Left lung (tissue), 10 donors: ENCODE measurements around the gene CSF1. TPM values are rescaled to one million over a fixed set of nuclear protein-coding genes. Genes with fewer than 3 reads are reported as not detected.

Experiments
- ATAC-seq: fragments of 200-7000 bp; cut with Tn5 transposase; one replicate; pipeline ENCODE4 v1.9.1; 2020; ENCODE audit warnings: moderate library complexity
- DNase-seq, 4 donors: peaks; one replicate each; pipeline ENCODE4 v3.0.0-alpha.2; 2013 to 2020
- H3K27ac ChIP-seq, 2 donors: fragments of 200-600 bp; sonication (generic) in 1 of 2; one replicate each; pipeline versions ENCODE4 v1.5.0 to v1.8.0; 2020 to 2021
- H3K27me3 ChIP-seq, 2 donors: fragments of 200-600 bp; sonication (generic) in 1 of 2; one replicate each; pipeline versions ENCODE4 v1.5.0 to v1.8.0; 2020 to 2021
- H3K36me3 ChIP-seq, 2 donors: fragments of 200-600 bp; sonication (generic) in 1 of 2; one replicate each; pipeline versions ENCODE4 v1.5.0 to v1.8.0; 2020 to 2021
- H3K4me1 ChIP-seq, 2 donors: fragments of 200-600 bp; one replicate each; pipeline ENCODE4 v1.8.0; 2021
- H3K4me3 ChIP-seq, 2 donors: fragments of 200-600 bp; sonication (generic) in 1 of 2; one replicate each; pipeline versions ENCODE4 v1.5.0 to v1.8.0; 2020 to 2021; ENCODE audit warnings: mild to moderate bottlenecking in 1 of 2
- H3K9me3 ChIP-seq, 2 donors: fragments of 200-600 bp; sonication (generic) in 1 of 2; one replicate each; pipeline versions ENCODE4 v1.5.0 to v1.8.0; 2020 to 2021
- CTCF ChIP-seq, 2 donors: fragments of 200-600 bp; sonication (generic) in 1 of 2; IDR thresholded peaks; one replicate each; pipeline versions ENCODE4 v1.5.0 to v1.8.0; 2021; ENCODE audit warnings: antibody characterized with exemption in 2 of 2
- intact Hi-C, 2 donors: fragments of 100-400 bp; cut with DNase I; formaldehyde crosslinking; loops; one replicate each; pipeline versions ENCODE4 v1.11.2 to v1.14.2; 2022
- polyA plus RNA-seq, 6 donors: library from polyadenylated mRNA; unstranded; fragments of 120-200 nt; gene quantifications; one replicate each; pipeline ENCODE4 v1.2.1, GENCODE V29; 2013; ENCODE audit not compliant: insufficient read length in 6 of 6
- total RNA-seq, 2 donors: library from RNA; stranded (reverse); fragmentation: NEBNext Ultra II Directional; extraction: Animal tissue kit (Norgen Biotek cat#: 25700); gene quantifications; one replicate each; pipeline ENCODE4 v1.2.1, GENCODE V29; 2021
- donor health status: DM: no; HTN: yes; CAD: no.
- donor health status: DM: no; HTN: no; CAD: no.

The CSF1 gene
- total and polyA plus RNA-seq, 8 donors = 6.9 to 68.0 (median 10.0) TPM

- Histone ChIP-seq H3K27me3 (no peaks in the 10 kb centered on the region), H3K4me1 (peaks cover 0 to 53% of the 10 kb centered on the region in 2 donors), H3K36me3 (no peaks in the 10 kb centered on the region), H3K4me3 (no peak overlapping the region), H3K9me3 (no peaks in the 10 kb centered on the region), H3K27ac (peak overlapping the region in 1 of 2 donors; percentile 30)
- TF ChIP-seq CTCF (IDR thresholded peaks at IDR 0.05) = no peak
- ATAC-seq (no peak), DNase-seq (no peak)
- intact Hi-C loops = no loop called here
These were observed 27.2 kb upstream of the CSF1 start for GRCh38 chr1:109883248-109883955.

GRCh38 chr1:109884242-109884891 is 26.3 kb upstream of the CSF1 start:
- no peaks in the 10 kb centered on the region for H3K27me3 ChIP-seq
- H3K36me3 ChIP-seq = no peaks in the 10 kb centered on the region
- H3K4me1 ChIP-seq = peaks cover 0 to 53% of the 10 kb centered on the region in 2 donors
- intact Hi-C loops = no loop called here
- no peak overlapping the region for H3K4me3 ChIP-seq
- no peak for DNase-seq
- ATAC-seq = no peak
- no peaks in the 10 kb centered on the region for H3K9me3 ChIP-seq
- H3K27ac ChIP-seq = no peak overlapping the region
- TF ChIP-seq CTCF (IDR thresholded peaks at IDR 0.05) = no peak

- intact Hi-C loops = no loop called here
- peaks cover 0 to 53% of the 10 kb centered on the region in 2 donors for H3K4me1 ChIP-seq
- DNase-seq = no peak
These were observed 25.1 kb upstream of the CSF1 start for GRCh38 chr1:109885589-109885988.

GRCh38 chr1:109886827-109887226 is 23.8 kb upstream of the CSF1 start:
- Histone ChIP-seq H3K27ac (peak overlapping the region in 1 of 2 donors; percentile 88), H3K4me3 (no peak overlapping the region), H3K27me3 (no peaks in the 10 kb centered on the region), H3K4me1 (peaks cover 0 to 61% of the 10 kb centered on the region in 2 donors), H3K36me3 (no peaks in the 10 kb centered on the region), H3K9me3 (no peaks in the 10 kb centered on the region)
- intact Hi-C loops = no loop called here
- no peak for TF ChIP-seq CTCF (IDR thresholded peaks at IDR 0.05)
- DNase-seq = peak in 1 of 4 donors; percentile 67
- peak; percentile 47 for ATAC-seq

More at GRCh38 chr1:109885589-109885988, 25.1 kb upstream of the CSF1 start:
- Histone ChIP-seq H3K36me3 (no peaks in the 10 kb centered on the region), H3K27me3 (no peaks in the 10 kb centered on the region), H3K4me3 (no peak overlapping the region), H3K9me3 (no peaks in the 10 kb centered on the region), H3K27ac (peak overlapping the region in 1 of 2 donors; percentile 88)
- TF ChIP-seq CTCF (IDR thresholded peaks at IDR 0.05) = no peak
- ATAC-seq = peak; percentile 65

- Histone ChIP-seq H3K27me3 (no peaks in the 10 kb centered on the region), H3K4me1 (peaks cover 0 to 66% of the 10 kb centered on the region in 2 donors), H3K9me3 (no peaks in the 10 kb centered on the region), H3K27ac (peak overlapping the region in 1 of 2 donors; percentile 88), H3K36me3 (no peaks in the 10 kb centered on the region), H3K4me3 (no peak overlapping the region)
- no peak for TF ChIP-seq CTCF (IDR thresholded peaks at IDR 0.05)
- no peak for DNase-seq
- intact Hi-C loops = no loop called here
- ATAC-seq = no peak
These were observed 23.4 kb upstream of the CSF1 start for GRCh38 chr1:109887271-109887670.
